Measurements from ENCODE around the gene MYCN.

The MYCN gene

DNA sequence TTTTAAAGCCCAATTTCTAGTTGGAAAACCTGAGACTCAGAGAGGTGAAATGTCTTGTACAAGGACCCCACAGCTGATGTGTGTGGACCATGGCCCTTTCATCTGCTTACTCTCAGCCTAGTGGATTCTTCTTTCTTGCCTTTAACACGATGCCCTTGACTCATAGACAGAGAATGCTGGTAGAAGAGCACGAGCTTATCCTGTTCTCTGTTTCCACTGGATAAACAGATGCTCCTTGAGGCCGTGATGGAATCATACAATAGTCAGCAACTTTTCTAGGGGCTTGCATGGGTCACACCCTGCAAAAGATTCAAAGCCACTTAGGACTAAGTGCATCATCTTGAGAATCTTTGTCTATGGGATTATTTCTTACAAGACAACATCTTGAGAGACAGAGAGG is 50.9 kb downstream of the MYCN start:
- no peak overlapping the region for H3K4ac ChIP-seq (ENCODE audit: low read depth in 1 of 2, low read length in 2 of 2)
- H4K91ac ChIP-seq (ENCODE audit: low read length), result no peak overlapping the region
- no peak overlapping the region for H2BK12ac ChIP-seq (ENCODE audit: low read length in 2 of 2)
- no peak for DNase-seq
- H3K18ac ChIP-seq (ENCODE audit: low read depth in 1 of 2, low read length in 2 of 2), result no peak overlapping the region
- no peak overlapping the region for H3K14ac ChIP-seq (ENCODE audit: low read length in 2 of 2)
- H3K4me1 ChIP-seq (ENCODE audit: control insufficient read depth, insufficient read depth, low read depth, low read length), result no peaks in the 10 kb centered on the region
- H3K4me3 ChIP-seq (ENCODE audit: insufficient read depth in 1 of 2, low read depth in 1 of 2, low read length in 2 of 2), result no peak overlapping the region
- no peaks in the 10 kb centered on the region for H3K9me3 ChIP-seq (ENCODE audit: control insufficient read depth, low read length)
- H3K27me3 ChIP-seq (ENCODE audit: control insufficient read depth in 1 of 2, insufficient read depth in 1 of 2, low read length in 2 of 2), result no peaks in the 10 kb centered on the region
- no peaks in the 10 kb centered on the region for H3K36me3 ChIP-seq (ENCODE audit: control insufficient read depth in 1 of 2, insufficient read depth in 2 of 2, low read depth in 1 of 2, low read length in 2 of 2)
- no peak overlapping the region for H2AFZ ChIP-seq (ENCODE audit: low read depth, low read length)
- no peak overlapping the region for H4K8ac ChIP-seq (ENCODE audit: low read length)
- no peak overlapping the region for H3K23ac ChIP-seq (ENCODE audit: low read length in 2 of 2)
- no peak overlapping the region for H3K4me2 ChIP-seq (ENCODE audit: low read length, poor library complexity, severe bottlenecking)
- H3K79me1 ChIP-seq (replicated peaks; ENCODE audit: low read length, poor library complexity, severe bottlenecking), result no peaks in the 10 kb centered on the region
- H2AK5ac ChIP-seq (ENCODE audit: low read length, severe bottlenecking), result no peak overlapping the region
- H3K27ac ChIP-seq (ENCODE audit: low read length, poor library complexity, severe bottlenecking), result no peak overlapping the region
- H2BK5ac ChIP-seq (ENCODE audit: low read depth, low read length, poor library complexity, severe bottlenecking), result no peak overlapping the region
- H2BK15ac ChIP-seq (ENCODE audit: low read depth, poor library complexity, severe bottlenecking), result no peak overlapping the region
- no peak overlapping the region for H2BK120ac ChIP-seq (ENCODE audit: low read depth, low read length)
- no peak overlapping the region for H3K9ac ChIP-seq (ENCODE audit: low read length)
- 19% methylated on average over 3 of the region's 3 CpGs for WGBS

GRCh38 chr2:15992457-15993231 is 52.3 kb downstream of the MYCN start:
- H3K36me3 ChIP-seq (ENCODE audit: control insufficient read depth in 1 of 2, insufficient read depth in 2 of 2, low read depth in 1 of 2, low read length in 2 of 2), result no peaks in the 10 kb centered on the region
- no peak overlapping the region for H2BK5ac ChIP-seq (ENCODE audit: low read depth, low read length, poor library complexity, severe bottlenecking)
- H2BK15ac ChIP-seq (ENCODE audit: low read depth, poor library complexity, severe bottlenecking), result no peak overlapping the region
- H3K18ac ChIP-seq (ENCODE audit: low read depth in 1 of 2, low read length in 2 of 2), result no peak overlapping the region
- H2BK12ac ChIP-seq (ENCODE audit: low read length in 2 of 2), result no peak overlapping the region
- H4K8ac ChIP-seq (ENCODE audit: low read length), result no peak overlapping the region
- no peak overlapping the region for H3K4me2 ChIP-seq (ENCODE audit: low read length, poor library complexity, severe bottlenecking)
- H3K79me1 ChIP-seq (replicated peaks; ENCODE audit: low read length, poor library complexity, severe bottlenecking), result no peaks in the 10 kb centered on the region
- 79% methylated on average over 7 of the region's 10 CpGs for WGBS
- no peak for DNase-seq
- H3K27ac ChIP-seq (ENCODE audit: low read length, poor library complexity, severe bottlenecking), result no peak overlapping the region
- no peak overlapping the region for H2BK120ac ChIP-seq (ENCODE audit: low read depth, low read length)
- H3K9me3 ChIP-seq (ENCODE audit: control insufficient read depth, low read length), result no peaks in the 10 kb centered on the region
- H3K4me3 ChIP-seq (ENCODE audit: insufficient read depth in 1 of 2, low read depth in 1 of 2, low read length in 2 of 2), result no peak overlapping the region
- no peak overlapping the region for H3K4ac ChIP-seq (ENCODE audit: low read depth in 1 of 2, low read length in 2 of 2)
- no peaks in the 10 kb centered on the region for H3K4me1 ChIP-seq (ENCODE audit: control insufficient read depth, insufficient read depth, low read depth, low read length)
- no peak overlapping the region for H3K14ac ChIP-seq (ENCODE audit: low read length in 2 of 2)
- no peak overlapping the region for H3K23ac ChIP-seq (ENCODE audit: low read length in 2 of 2)
- no peaks in the 10 kb centered on the region for H3K27me3 ChIP-seq (ENCODE audit: control insufficient read depth in 1 of 2, insufficient read depth in 1 of 2, low read length in 2 of 2)
- no peak overlapping the region for H4K91ac ChIP-seq (ENCODE audit: low read length)
- H3K9ac ChIP-seq (ENCODE audit: low read length), result no peak overlapping the region
- H2AFZ ChIP-seq (ENCODE audit: low read depth, low read length), result no peak overlapping the region
- no peak overlapping the region for H2AK5ac ChIP-seq (ENCODE audit: low read length, severe bottlenecking)

DNA sequence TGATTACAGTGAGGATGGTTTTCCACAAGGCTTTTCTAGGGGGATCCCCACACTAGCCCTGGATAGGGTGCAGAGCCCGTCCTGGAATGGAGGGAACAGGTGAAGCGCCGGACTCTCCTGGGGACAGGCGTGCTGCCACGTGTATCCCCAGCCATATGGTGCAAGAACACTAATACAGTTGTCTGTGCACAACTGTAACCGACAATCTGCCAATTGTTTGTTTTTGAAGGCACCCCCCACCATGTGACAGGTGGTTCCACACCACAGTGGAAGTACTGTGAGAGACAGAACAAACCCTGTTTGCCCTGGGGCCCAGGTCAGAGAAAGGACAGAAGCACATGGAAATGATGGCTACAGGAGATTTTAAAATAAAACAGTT is 52.9 kb downstream of the MYCN start:
- no peak overlapping the region for H2BK12ac ChIP-seq (ENCODE audit: low read length in 2 of 2)
- no peaks in the 10 kb centered on the region for H3K4me1 ChIP-seq (ENCODE audit: control insufficient read depth, insufficient read depth, low read depth, low read length)
- no peaks in the 10 kb centered on the region for H3K36me3 ChIP-seq (ENCODE audit: control insufficient read depth in 1 of 2, insufficient read depth in 2 of 2, low read depth in 1 of 2, low read length in 2 of 2)
- no peak overlapping the region for H4K91ac ChIP-seq (ENCODE audit: low read length)
- no peak for DNase-seq
- H3K79me1 ChIP-seq (replicated peaks; ENCODE audit: low read length, poor library complexity, severe bottlenecking), result no peaks in the 10 kb centered on the region
- H3K4ac ChIP-seq (ENCODE audit: low read depth in 1 of 2, low read length in 2 of 2), result no peak overlapping the region
- H2BK15ac ChIP-seq (ENCODE audit: low read depth, poor library complexity, severe bottlenecking), result no peak overlapping the region
- H2AFZ ChIP-seq (ENCODE audit: low read depth, low read length), result no peak overlapping the region
- no peak overlapping the region for H3K18ac ChIP-seq (ENCODE audit: low read depth in 1 of 2, low read length in 2 of 2)
- H3K9ac ChIP-seq (ENCODE audit: low read length), result no peak overlapping the region
- no peak overlapping the region for H4K8ac ChIP-seq (ENCODE audit: low read length)
- H2BK5ac ChIP-seq (ENCODE audit: low read depth, low read length, poor library complexity, severe bottlenecking), result no peak overlapping the region
- no peak overlapping the region for H3K27ac ChIP-seq (ENCODE audit: low read length, poor library complexity, severe bottlenecking)
- no peak overlapping the region for H2AK5ac ChIP-seq (ENCODE audit: low read length, severe bottlenecking)
- no peaks in the 10 kb centered on the region for H3K9me3 ChIP-seq (ENCODE audit: control insufficient read depth, low read length)
- H3K27me3 ChIP-seq (ENCODE audit: control insufficient read depth in 1 of 2, insufficient read depth in 1 of 2, low read length in 2 of 2), result no peaks in the 10 kb centered on the region
- H3K4me3 ChIP-seq (ENCODE audit: insufficient read depth in 1 of 2, low read depth in 1 of 2, low read length in 2 of 2), result no peak overlapping the region
- 79% methylated on average over 6 of the region's 6 CpGs for WGBS
- no peak overlapping the region for H3K14ac ChIP-seq (ENCODE audit: low read length in 2 of 2)
- H2BK120ac ChIP-seq (ENCODE audit: low read depth, low read length), result no peak overlapping the region
- no peak overlapping the region for H3K4me2 ChIP-seq (ENCODE audit: low read length, poor library complexity, severe bottlenecking)
- H3K23ac ChIP-seq (ENCODE audit: low read length in 2 of 2), result no peak overlapping the region

DNA sequence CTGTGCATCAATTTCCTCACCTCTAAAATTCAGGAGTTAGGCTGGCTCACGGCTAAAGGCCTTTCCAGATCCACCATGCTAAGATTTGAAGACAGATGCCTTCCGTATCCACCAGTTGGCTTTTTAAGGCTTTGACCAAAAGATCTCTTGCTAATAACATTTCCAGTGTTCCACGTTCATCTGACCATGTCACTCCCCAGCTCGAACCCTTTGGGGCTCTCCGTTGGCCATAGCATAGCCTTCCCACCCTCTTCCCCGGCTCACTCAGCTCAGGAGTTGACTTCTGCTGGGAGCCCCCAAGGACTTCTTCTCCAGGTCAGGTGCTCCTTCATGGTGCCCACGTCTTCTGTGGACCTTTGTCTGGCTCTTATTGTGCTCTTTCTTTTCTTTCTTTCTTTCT is 53.3 kb downstream of the MYCN start:
- Histone ChIP-seq H3K4me1 (ENCODE audit: control insufficient read depth, insufficient read depth, low read depth, low read length) (no peaks in the 10 kb centered on the region), H3K9me3 (ENCODE audit: control insufficient read depth, low read length) (no peaks in the 10 kb centered on the region), H3K4ac (ENCODE audit: low read depth in 1 of 2, low read length in 2 of 2) (no peak overlapping the region), H3K4me3 (ENCODE audit: insufficient read depth in 1 of 2, low read depth in 1 of 2, low read length in 2 of 2) (no peak overlapping the region), H2AFZ (ENCODE audit: low read depth, low read length) (no peak overlapping the region), H3K27me3 (ENCODE audit: control insufficient read depth in 1 of 2, insufficient read depth in 1 of 2, low read length in 2 of 2) (no peaks in the 10 kb centered on the region), H3K9ac (ENCODE audit: low read length) (no peak overlapping the region), H4K91ac (ENCODE audit: low read length) (no peak overlapping the region), H4K8ac (ENCODE audit: low read length) (no peak overlapping the region), H3K27ac (ENCODE audit: low read length, poor library complexity, severe bottlenecking) (no peak overlapping the region), H3K23ac (ENCODE audit: low read length in 2 of 2) (no peak overlapping the region), H3K36me3 (ENCODE audit: control insufficient read depth in 1 of 2, insufficient read depth in 2 of 2, low read depth in 1 of 2, low read length in 2 of 2) (no peaks in the 10 kb centered on the region), H3K14ac (ENCODE audit: low read length in 2 of 2) (no peak overlapping the region), H3K79me1 (replicated peaks; ENCODE audit: low read length, poor library complexity, severe bottlenecking) (no peaks in the 10 kb centered on the region), H2BK5ac (ENCODE audit: low read depth, low read length, poor library complexity, severe bottlenecking) (no peak overlapping the region), H2AK5ac (ENCODE audit: low read length, severe bottlenecking) (no peak overlapping the region), H3K18ac (ENCODE audit: low read depth in 1 of 2, low read length in 2 of 2) (no peak overlapping the region), H2BK120ac (ENCODE audit: low read depth, low read length) (no peak overlapping the region), H2BK15ac (ENCODE audit: low read depth, poor library complexity, severe bottlenecking) (no peak overlapping the region), H3K4me2 (ENCODE audit: low read length, poor library complexity, severe bottlenecking) (no peak overlapping the region), H2BK12ac (ENCODE audit: low read length in 2 of 2) (no peak overlapping the region)
- DNase-seq, result no peak
- 69% methylated on average over 7 of the region's 7 CpGs for WGBS

All from mesenchymal stem cell (in vitro differentiated cells and primary cell).